ENCODE results near the gene CARD9. TPM values are rescaled to one million over a fixed set of nuclear protein-coding genes. Genes with fewer than 3 reads are reported as not detected.

The CARD9 gene
- total and polyA plus RNA-seq, 7 donors: 0.26 to 1.1 (median 0.56) TPM

- intact Hi-C loops (cut with DNase I): loop anchor here in 1 of 2 donors (1.0 kb wide), 1 partner anchor 30 kb away; no protein-coding TSS in a partner anchor
- ATAC-seq (peak in 3 of 4 donors; percentile 7 to 14 (median 12)), DNase-seq (peak in 1 of 2 donors; percentile 47)
- Histone ChIP-seq H3K36me3 (ENCODE audit: insufficient read depth in 1 of 2, low read depth in 1 of 2) (peaks cover 6 to 100% of the 10 kb centered on the region in 2 donors), H3K4me1 (no peaks in the 10 kb centered on the region), H3K9me3 (no peaks in the 10 kb centered on the region), H3K27me3 (ENCODE audit: insufficient read depth in 3 of 3, low read length in 2 of 3) (no peaks in the 10 kb centered on the region), H3K27ac (no peak overlapping the region), H3K4me3 (no peak overlapping the region)
- WGBS, 3 donors: 88 to 92% (median 90%) methylated on average over 48 of the region's 48 CpGs
- TF ChIP-seq CTCF (IDR thresholded peaks at IDR 0.05): no peak
These were observed 45.0 kb upstream of the CARD9 start for GRCh38 chr9:136418182-136419091.

- peaks cover 6 to 100% of the 10 kb centered on the region in 2 donors for H3K36me3 ChIP-seq (ENCODE audit: insufficient read depth in 1 of 2, low read depth in 1 of 2)
- no peak for TF ChIP-seq CTCF (IDR thresholded peaks at IDR 0.05)
- no peaks in the 10 kb centered on the region for H3K27me3 ChIP-seq (ENCODE audit: insufficient read depth in 3 of 3, low read length in 2 of 3)
- intact Hi-C loops (cut with DNase I): no loop called here
- no peaks in the 10 kb centered on the region for H3K9me3 ChIP-seq
- peaks cover 8% of the 10 kb centered on the region for H3K4me1 ChIP-seq
- ATAC-seq (no peak), DNase-seq (peak in 1 of 2 donors; percentile 40)
- no peak overlapping the region for H3K4me3 ChIP-seq
- H3K27ac ChIP-seq: no peak overlapping the region
- 90 to 94% (median 91%) methylated on average over 19 of the region's 19 CpGs for WGBS, 3 donors
These were observed 43.4 kb upstream of the CARD9 start for GRCh38 chr9:136416914-136417313.

GRCh38 chr9:136416427-136416826 is 43.0 kb upstream of the CARD9 start:
- intact Hi-C loops (cut with DNase I): no loop called here
- Histone ChIP-seq H3K4me3 (no peak overlapping the region), H3K27me3 (ENCODE audit: insufficient read depth in 3 of 3, low read length in 2 of 3) (no peaks in the 10 kb centered on the region), H3K27ac (no peak overlapping the region), H3K9me3 (no peaks in the 10 kb centered on the region), H3K4me1 (peaks cover 12% of the 10 kb centered on the region), H3K36me3 (ENCODE audit: insufficient read depth in 1 of 2, low read depth in 1 of 2) (peaks cover 6 to 99% of the 10 kb centered on the region in 2 donors)
- WGBS, 3 donors: 94 to 98% (median 98%) methylated on average over 8 of the region's 8 CpGs
- ATAC-seq: no peak
- no peak for TF ChIP-seq CTCF (IDR thresholded peaks at IDR 0.05)
- no peak for DNase-seq

- no peak overlapping the region for H3K27ac ChIP-seq
- H3K9me3 ChIP-seq: no peaks in the 10 kb centered on the region
- TF ChIP-seq CTCF (IDR thresholded peaks at IDR 0.05): no peak
- peaks cover 4 to 66% of the 10 kb centered on the region in 2 donors for H3K36me3 ChIP-seq (ENCODE audit: insufficient read depth in 1 of 2, low read depth in 1 of 2)
- no peaks in the 10 kb centered on the region for H3K27me3 ChIP-seq (ENCODE audit: insufficient read depth in 3 of 3, low read length in 2 of 3)
- DNase-seq (peak in 1 of 2 donors; percentile 49), ATAC-seq (no peak)
- peaks cover 25% of the 10 kb centered on the region for H3K4me1 ChIP-seq
- intact Hi-C loops (cut with DNase I): loop anchor here (5.0 kb wide), 2 partner anchors 59 to 64 kb away; no protein-coding TSS in a partner anchor
- WGBS, 3 donors: 57 to 76% (median 64%) methylated on average over 9 of the region's 9 CpGs
- H3K4me3 ChIP-seq: no peak overlapping the region
These were observed 39.5 kb upstream of the CARD9 start for GRCh38 chr9:136412962-136413361.

All from psoas muscle (tissue), 8 donors.